UCSD-AML1 (cell line): ENCODE data around the gene DRC7.
A peak's percentile ranks its signal among the peaks of the same experiment; 100 is the strongest.
"Not testable (repeated sequence)": the region's sequence is repeated elsewhere in the genome, so short reads cannot be mapped to it uniquely, and the experiment has no call there.

ENCODE experiments used
- DNase-seq: peaks from one replicate; lab custom pipeline; 2025; ENCODE audit not compliant: unreplicated experiment; lab: John Stamatoyannopoulos, UW

Gene DRC7

DNA sequence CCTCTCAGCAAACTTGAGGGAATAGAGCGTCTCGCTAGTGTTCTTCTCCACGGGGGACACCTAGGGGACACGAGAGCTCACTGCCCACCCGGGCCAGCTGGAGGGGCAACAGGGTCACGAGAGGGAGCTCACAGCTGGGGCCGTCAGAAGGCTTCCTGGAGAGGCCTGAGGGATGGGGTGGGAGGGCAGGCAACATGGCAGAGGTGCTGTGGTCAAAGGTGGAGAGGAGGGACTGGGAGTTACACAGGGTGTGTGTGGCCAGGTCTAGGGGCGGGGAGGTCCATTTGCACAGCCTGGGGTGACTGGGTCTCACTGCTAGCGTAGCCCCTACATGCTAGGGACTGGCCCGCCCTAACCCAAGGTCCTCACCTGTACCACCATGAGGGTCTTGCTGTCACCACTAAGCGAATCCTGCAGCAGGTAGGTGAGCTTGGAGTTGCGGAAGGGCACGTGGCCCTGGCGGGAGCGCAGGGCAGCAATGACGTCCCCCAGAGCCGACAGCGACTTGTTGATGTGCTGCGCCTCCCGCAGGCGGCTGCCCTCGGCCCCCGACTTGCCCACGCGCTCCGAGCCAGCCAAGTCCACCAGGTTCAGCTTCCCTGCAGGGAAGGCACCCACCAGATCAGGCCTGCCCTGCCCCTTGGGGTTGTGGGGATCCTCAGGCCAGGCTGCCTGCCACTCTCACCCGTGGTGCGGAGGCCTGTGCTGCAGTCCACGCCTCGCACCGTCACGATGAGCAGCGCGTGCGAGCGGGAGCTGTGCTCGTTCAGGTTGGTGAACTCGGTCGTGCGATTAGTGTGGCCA, 66.0 kb downstream of the DRC7 start:
- DNase-seq, result no peak

DNA sequence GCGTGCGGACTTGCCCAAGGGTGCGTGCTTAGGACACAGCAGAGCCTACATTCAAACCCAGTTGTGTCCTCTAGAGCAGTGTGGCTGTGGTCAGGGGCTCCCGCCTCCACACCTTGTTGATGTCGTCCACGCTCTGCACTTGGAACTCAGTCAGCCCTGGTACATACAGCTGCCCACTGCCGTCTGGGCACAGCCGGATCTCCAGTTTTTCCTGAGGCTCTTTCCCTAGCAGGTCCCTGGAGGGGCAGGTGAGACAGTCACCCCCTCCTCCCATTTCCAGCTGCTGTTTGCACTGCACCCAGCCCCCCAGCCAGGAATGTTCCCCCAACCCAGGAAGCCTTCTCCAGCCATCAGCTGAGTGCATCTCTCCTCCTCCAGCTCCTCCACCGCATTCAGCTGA, 66.7 kb downstream of the DRC7 start:
- no peak for DNase-seq

DNA sequence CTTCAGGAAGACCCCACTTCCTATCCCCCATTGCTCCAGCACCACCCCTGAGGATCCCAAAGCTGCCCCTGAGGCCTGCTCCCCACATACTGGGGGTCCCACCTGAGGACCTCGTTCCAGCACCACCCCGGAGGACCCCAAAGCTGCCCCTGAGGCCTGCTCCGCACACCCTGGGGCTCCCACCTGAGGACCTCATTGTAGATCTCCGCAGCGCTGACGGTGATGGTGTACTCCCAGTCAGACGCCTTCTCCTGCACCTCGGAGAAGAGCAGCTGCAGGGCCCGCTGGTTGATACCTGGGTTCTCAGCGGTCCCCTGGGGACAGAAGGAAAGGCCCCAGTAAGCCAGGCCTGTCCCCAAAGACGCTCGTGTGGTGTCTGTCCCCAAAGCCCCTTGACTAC, 67.4 kb downstream of the DRC7 start:
- no peak for DNase-seq

DNA sequence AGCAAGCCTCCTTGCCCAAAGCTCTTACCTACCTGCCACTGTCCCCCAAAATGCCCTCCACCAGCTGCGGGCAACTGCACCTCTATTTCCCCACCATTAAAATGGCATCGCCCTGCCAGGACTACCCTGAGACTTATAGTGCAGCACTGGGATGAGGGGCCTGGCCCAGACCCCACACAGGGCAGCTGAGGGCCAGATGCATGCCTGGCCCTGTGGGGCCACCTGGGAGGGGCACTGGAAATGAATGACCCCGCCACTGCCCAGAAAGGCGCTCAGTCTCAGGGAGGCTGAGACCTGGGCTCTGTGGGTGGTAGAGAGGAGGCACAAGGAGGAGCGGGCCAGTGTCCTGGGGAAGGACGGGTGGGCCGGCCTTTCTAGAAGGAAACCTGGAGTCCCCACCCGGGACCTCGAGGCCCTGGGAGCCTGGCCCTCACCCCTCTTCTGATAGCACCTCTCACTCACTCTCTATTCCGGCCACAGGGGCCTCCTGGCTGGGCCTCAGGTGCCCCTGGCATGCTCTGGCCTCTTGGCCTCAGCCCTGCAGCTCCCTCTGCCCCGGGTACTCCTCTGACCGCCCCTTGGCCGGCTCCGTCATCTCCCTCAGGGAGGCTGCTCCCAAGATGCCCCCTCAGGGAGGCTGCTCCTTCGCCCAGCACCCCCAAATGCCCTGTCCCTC, 67.9 kb downstream of the DRC7 start:
- no peak for DNase-seq

DNA sequence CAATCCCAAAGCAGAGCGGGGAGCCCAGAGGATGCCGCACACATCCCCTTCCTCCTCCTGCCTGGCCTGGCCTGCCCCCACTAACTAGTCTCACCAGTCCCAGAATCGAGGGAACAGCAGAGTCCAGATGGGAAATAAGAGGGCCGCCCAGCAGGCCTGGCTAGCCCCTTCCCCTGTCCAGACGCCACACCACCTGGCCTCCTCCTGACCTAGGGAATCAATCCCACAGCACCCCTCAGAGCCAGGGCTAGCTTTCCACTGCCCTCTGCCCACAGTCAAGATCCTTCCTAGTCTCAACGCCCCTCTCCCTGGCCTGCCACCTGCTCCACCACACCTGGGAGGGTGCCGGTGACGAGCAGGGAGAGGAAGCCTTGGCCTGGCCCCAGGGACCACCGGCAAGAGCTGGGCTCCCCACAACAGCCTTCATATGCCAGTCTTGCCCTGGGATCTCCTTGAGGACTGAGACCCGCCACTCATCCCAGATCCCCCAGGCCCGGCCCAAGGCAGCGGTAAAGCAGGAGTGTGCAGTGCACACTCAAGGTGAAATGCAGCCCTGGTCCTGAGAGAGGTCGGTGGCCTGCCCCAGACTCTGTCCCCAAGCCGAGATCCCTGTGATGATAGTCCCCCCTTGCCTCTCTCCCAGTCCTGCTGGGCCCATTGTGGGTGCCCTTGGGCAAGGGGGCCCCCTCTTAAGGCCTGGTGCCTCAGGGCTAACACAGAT, 68.8 kb downstream of the DRC7 start:
- no peak for DNase-seq

DNA sequence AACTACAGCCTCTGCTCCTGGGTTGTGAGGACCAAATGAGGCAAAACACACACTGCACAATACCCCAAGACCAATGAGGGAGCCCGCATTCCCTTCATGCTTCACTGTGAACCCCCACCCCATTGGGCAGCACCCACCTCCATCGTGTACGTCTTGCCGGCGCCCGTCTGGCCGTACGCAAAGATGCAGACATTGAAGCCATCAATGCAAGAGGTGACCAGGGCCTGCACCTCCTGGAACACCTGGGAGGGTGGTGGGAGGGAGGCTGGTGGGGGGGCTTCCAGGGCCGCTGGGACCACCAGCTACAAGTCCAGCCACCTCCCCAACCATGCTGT, 69.4 kb downstream of the DRC7 start:
- no peak for DNase-seq

DNA sequence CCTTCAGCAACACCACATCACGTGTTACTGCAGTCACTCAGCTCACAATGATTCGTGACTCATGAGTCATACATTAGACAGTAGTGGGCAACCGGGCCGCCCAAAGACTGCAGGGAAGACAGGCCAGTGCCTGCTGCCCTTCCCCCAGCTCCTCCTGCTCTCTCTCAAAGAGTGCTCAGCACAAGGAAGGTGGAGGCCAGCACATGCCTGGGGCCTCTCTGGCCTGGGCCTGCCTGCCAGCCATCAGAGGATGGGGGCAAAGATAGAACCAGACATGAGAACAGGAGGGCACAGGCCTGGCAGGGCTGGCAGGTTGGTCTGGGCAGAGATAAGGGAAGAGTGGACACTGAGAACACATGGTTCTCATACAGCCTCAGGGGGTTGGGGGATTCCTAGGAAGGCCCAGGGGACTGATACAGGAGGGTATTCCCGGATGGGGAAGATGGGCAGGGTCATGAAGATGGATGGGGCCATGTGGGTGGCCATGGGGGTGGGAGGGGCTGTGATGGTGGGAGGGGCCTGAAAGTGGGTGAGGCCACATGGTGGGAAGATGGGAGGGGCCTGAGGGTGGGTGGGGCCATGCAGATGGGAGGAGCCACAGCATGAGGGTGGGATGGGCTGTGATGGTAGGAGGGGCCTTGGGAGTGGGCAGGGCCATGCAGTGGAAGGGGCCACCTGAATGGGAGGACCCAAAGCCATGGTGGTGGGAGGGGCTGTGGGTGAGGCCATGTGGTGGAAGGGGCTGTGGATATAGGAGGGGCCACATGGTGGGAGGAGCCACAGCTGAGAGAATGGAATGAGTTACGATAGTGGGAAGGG, 69.9 kb downstream of the DRC7 start:
- peak; percentile 25 for DNase-seq

DNA sequence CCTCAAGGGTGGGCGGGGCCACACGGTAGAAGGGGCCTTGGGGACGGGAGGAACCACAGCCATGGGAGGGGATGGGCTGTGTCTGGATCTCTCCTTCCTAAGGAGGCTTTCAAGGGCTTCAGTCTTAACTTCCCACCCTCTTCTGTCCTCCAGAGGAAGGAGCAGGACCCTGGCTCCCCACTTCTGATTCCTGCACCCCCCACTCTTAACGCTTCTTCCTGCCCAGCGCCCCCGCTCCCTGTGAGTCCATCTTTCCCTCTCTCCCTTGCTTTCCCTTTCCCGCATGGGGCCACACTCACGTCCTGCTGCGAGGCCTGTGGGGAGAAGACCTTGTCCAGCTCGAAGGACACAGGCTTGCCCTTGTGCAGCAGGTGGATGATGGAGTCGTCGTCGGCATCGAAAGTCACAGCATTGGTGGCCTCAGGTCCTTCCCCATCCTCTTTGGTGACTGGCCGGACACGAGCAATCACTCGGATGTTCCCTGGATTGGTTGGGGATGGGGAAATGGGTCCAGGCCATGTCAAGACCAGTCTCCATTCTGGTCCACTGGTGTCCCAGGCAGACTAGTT, 70.6 kb downstream of the DRC7 start:
- no peak for DNase-seq

DNA sequence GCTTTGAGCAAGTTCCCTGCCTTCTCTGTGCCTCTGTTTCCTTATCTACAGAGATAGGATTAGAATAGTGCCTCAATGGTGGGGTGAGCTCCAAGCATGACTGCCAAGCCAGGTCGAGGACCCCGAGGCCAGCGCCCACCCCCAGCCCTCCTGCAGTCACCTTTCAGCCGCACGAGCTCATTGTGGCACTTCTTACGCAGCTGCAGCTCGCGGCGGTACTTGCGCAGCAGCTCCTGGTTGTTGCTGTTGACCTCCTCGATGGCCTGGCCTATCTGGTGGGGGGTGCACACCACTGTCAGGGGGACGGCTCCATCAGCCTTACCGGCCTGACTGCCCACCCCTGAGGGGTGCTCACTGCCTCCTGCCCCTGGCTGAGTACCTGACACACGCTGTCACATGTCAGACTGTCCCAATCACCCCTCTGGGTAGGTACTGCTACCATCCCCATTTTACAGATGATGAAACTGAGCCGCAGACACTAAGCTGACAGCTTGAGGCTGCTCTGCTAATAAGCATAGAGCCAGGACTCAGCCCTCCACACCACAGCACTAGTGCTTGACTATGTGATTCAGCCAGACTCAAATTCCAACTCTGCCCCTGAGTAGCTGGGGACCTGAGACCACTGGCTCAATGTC, 72.2 kb downstream of the DRC7 start:
- DNase-seq, result no peak

DNA sequence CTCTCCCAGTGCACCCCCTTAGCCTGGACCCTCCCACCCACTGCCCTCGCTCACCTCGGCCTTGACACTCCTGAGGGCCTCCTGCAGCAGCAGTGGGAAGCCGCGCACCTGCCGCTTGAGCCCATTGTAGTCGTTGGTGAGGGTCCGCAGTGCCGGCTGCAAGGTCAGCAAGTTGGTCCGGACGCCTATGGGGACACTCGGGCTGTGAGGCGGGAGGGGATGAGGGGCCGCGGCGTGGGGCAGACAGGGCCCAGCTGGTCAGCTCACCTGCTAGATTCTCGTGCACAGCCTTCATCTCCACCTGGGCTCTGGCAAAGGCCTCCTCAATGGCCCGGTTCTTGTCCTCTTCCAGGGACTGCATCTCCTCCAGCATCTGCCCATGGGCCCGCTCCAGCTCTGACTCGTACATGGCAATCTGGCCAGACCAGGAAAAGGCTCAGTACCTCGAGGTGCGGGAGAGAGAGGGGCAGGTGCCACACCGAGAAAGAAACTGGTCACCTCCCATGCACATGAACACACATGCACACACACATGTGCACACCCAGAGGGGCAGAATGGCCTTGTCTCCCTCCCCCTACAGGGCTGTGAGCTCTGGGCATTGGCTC, 75.0 kb downstream of the DRC7 start:
- DNase-seq, result no peak

DNA sequence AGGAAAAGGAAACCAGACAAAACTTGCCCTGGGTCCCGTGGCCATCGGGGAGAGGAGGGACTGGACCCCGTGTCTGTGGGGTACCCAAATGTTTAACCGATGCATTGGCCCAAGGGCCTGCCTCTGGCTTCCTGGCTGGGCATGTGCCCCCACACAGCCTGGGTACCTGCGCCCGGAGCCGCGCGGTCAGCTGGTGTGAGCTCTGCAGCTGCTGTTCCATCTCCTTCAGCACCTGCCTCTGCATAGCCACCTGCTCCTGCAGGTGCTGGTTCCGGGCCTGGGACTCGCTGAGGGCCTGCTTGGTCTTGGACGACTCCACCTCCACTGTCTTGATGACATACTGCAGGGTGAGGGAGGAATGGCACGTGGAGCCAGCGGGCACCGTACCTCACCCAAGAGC, 75.8 kb downstream of the DRC7 start:
- no peak for DNase-seq

DNA sequence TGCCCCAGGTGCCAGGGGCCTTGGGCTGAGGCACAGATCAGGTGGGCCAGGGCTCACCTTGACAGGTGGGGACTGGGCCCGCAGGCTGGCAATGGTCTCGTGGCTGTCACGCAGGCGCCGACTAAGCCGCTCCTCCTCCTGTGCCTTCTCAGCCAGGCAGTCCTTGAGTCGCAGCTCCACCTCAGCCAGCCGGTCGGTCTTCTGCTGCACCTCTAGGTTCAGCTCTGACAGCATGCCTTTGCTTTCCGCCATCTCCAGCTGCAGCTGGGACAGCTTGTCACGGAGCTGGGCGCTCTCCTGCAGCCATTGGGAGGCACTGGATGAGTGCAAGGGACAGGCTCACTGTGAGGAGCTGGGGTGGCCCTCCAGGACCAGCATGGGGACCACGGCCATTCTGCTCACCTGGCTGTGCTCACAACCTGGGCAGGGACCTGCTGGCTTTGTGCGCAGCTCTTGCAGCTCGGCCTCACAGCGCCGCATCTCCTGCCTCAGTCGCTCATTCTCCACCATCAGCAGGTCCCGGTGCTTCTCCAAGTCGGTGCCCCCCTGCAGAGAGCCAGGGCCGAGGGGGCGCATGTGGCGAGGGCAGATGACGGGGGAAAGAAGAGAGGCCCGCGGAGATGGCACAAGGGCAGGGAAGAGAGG, 76.7 kb downstream of the DRC7 start:
- no peak for DNase-seq

DNA sequence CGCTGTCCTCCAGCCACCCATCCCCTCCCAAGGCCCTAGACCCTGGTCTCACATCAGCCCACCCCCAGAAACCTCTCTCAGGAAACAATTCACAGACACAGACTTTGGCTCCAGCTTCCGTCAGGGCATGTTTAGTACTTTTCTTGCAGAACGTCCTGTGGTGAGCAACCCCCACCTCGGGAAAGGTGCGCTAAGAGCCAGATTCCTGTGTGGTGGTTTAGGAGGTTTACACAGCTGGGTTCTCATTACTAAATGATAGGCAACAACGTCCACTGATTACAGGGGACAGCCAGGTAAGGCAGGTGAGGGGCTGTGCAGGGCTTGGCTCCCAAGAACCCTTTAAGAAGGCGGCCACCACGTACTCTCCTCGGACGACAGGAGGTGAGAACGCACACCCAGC, 78.4 kb downstream of the DRC7 start:
- DNase-seq, result no peak

DNA sequence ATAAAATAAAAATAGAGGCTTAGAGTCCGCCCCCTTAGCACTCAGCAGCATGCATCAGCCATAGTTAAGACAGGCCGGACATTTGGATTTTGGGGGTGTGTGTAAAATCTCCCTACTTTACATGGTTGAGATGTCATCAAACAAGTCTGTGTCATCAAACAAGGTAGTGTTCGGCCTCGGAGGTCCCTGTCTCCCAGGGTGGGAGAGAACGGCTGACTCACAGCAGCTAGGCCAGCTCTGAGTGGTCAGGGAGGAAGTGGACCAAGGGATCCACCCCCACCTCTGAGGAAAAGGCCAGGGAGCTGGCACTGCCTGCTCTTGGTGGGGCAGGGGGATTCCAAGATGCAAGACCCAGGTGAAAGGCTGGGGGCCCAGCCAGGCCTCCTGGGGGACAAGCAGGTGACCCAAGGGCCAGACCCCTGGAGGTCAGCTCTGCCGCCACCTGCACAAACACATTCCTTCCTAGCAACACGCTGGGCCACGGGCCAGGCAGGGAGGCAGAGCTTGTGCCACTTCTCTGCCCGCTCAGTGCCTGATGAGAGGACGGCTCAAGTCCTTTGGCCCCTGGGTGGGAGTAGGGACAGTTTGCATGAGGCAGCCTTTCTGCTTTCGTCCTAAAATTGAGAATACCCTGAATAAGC, 79.2 kb downstream of the DRC7 start:
- DNase-seq, result no peak

DNA sequence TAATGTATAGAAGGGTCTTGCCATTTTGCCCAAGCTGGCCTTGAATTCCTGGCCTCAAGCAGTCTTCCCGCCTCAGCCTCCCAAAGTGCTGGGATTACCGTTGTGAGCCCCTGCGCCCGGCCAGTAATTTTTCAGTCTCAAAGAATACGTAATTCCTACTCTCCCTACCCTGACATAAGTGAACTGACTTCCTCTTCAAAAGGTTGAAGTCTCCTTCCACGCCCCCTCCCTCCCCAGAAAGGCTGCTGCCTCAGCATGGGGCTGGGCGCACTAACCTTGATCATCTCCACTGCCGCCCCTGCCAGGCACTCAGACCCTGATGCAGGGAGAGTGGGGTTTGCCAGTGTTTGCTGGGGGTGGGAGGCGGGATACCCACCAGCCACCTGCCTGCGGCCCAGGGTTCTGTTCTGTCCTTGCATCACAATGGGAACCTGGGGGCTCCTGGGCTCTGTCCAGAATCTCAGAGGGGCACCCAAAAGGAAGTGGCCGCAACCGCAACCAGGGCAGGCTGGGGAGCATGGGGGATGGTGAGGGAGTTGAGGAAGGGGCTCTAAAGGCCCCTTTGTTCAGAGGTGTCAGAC, 80.2 kb downstream of the DRC7 start:
- DNase-seq, result no peak

DNA sequence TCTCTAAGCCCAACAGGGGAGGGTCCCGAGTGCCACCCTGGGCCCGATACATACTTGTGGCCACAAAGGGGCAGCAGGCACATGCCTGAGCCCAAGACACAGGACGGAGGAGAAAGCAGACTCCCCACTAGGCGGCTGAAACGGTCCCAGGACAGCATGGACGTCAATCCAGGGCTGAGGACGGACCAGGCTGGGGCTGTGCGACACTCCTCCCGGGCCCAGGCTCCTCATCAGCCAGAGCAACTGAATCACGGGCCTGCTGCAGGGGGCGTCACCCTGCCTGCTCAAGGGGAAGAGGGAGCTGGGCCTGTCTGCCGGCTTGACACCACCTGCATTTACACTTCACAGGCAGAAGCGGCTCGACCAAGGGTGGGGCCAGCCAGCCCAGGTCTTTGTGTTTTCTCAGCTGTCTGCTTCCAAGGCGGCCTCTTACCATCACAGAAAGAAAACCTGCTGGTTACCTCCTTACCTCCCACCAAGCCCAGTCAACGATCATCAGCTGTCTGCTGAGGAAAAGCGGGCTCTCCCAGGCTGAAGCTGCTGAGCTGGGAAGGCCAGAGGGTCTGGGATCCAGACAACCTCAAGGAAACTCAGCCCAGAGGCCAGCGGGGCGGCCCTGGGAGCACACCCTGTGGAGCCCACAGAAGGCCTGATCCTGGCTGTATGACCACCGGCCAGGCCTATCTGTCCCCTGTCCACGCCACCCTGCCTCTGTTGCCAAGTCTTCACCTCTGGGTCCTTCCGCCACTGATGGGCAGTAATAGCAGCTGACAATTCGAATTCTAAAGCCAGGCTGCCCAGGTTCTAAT, 81.3 kb downstream of the DRC7 start:
- DNase-seq, result no peak

DNA sequence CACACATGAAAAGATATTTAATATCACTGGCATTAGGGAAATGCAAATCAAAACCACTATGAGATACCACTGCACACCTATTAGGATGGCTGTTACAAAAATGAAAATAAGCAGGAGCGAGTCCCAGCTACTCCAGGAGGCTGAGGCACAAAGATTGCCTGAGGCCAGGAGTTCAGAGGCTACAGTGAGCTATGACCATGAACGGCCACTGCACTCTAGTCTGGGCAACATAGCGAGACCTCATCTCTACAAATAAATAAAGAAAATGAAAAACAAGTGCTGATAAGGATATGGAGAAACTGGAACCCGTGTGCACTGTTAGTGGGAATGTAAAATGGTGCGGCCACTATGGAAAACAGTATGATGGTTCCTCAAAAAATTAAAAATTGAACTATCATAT, 84.1 kb downstream of the DRC7 start:
- no peak for DNase-seq

DNA sequence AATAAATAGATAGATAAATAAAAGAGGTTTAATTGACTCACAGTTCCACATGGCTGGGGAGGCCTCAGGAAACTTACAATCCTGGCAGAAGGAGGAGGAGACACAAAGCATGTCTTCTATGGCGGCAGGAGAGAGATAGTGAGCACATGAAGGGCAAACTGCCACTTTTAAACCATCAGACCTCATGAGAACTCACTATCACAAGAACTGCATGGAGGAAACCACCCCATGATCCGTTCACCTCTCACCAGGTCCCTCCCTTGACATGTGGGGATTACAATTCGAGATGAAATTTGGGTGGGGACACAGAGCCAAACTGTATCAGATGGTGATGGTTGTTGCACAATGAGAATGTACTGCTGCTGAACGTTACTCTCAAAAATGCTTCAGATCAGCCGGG, 85.2 kb downstream of the DRC7 start:
- DNase-seq, result not testable (repeated sequence)
